Thoracic aorta (tissue), 2 donors: ENCODE measurements around the gene FAM83B. TPM values are rescaled to one million over a fixed set of nuclear protein-coding genes. Genes with fewer than 3 reads are reported as not detected.

ENCODE experiments used
- ATAC-seq: fragments of 150-250 bp; one replicate; pipeline ENCODE4 v1.8.0; 2017; ENCODE audit warnings: low read depth; ENCODE audit not compliant: insufficient number of reproducible peaks, low FRiP score
- DNase-seq: peaks from one replicate; pipeline ENCODE4 v3.0.0-alpha.2; 2020; ENCODE audit warnings: low spot score
- H3K27ac ChIP-seq, 2 donors: fragments of 200-600 bp; sonication (generic); 1 replicate in 1 of 2; 2 replicates in 1 of 2; pipeline ENCODE4 v1.5.1; 2016; ENCODE audit warnings: mild to moderate bottlenecking in 2 of 2, moderate library complexity in 2 of 2
- H3K27me3 ChIP-seq: fragments of 200-600 bp; sonication (generic); replicated peaks from 2 replicates; pipeline ENCODE4 v1.6.0; 2016; ENCODE audit warnings: mild to moderate bottlenecking; ENCODE audit not compliant: insufficient read depth
- H3K36me3 ChIP-seq: fragments of 200-600 bp; sonication (generic); one replicate; pipeline ENCODE4 v1.5.1; 2016
- H3K4me1 ChIP-seq, 2 donors: fragments of 200-600 bp; sonication (generic); 1 replicate in 1 of 2; 2 replicates in 1 of 2; pipeline versions ENCODE4 v1.5.1 to v1.6.0; 2016; ENCODE audit warnings: low read depth in 2 of 2, mild to moderate bottlenecking in 1 of 2; ENCODE audit not compliant: control insufficient read depth in 1 of 2
- H3K4me3 ChIP-seq: fragments of 200-600 bp; sonication (generic); 2 replicates; pipeline ENCODE4 v1.5.1; 2016; ENCODE audit warnings: mild to moderate bottlenecking
- H3K9me3 ChIP-seq: fragments of 200-600 bp; sonication (generic); 2 replicates; pipeline ENCODE4 v1.5.1; 2016
- CTCF ChIP-seq: fragments of 200-600 bp; sonication (generic); IDR thresholded peaks from one replicate; pipeline ENCODE4 v1.5.1; 2019; ENCODE audit warnings: antibody characterized with exemption
- total RNA-seq, 2 donors: library from RNA; depleted of rRNA; stranded (reverse); fragments of >200 nt; gene quantifications; one replicate each; pipeline versions ENCODE4 v1.1.0 to v1.2.3, GENCODE V29; 2016

Gene FAM83B
- total RNA-seq, 2 donors from 2014 or later: not detected

- DNase-seq: no peak
- no peaks in the 10 kb centered on the region for H3K4me1 ChIP-seq
- peaks cover 5% of the 10 kb centered on the region for H3K9me3 ChIP-seq
- TF ChIP-seq CTCF: no peak
- no peaks in the 10 kb centered on the region for H3K27me3 ChIP-seq
- H3K36me3 ChIP-seq: no peaks in the 10 kb centered on the region
- ATAC-seq: no peak
- no peak overlapping the region for H3K4me3 ChIP-seq
- no peak overlapping the region for H3K27ac ChIP-seq
Measured at GRCh38 chr6:54981276-54981609, 134.7 kb downstream of the FAM83B start.

GRCh38 chr6:54981647-54982046, 135.1 kb downstream of the FAM83B start:
- TF ChIP-seq CTCF: no peak
- no peaks in the 10 kb centered on the region for H3K27me3 ChIP-seq
- H3K4me3 ChIP-seq: no peak overlapping the region
- peaks cover 5% of the 10 kb centered on the region for H3K9me3 ChIP-seq
- no peak overlapping the region for H3K27ac ChIP-seq
- H3K36me3 ChIP-seq: no peaks in the 10 kb centered on the region
- DNase-seq (no peak), ATAC-seq (no peak)
- no peaks in the 10 kb centered on the region for H3K4me1 ChIP-seq

- Histone ChIP-seq H3K36me3 (no peaks in the 10 kb centered on the region), H3K4me3 (no peak overlapping the region), H3K9me3 (peaks cover 5% of the 10 kb centered on the region), H3K27ac (no peak overlapping the region), H3K27me3 (no peaks in the 10 kb centered on the region), H3K4me1 (no peaks in the 10 kb centered on the region)
- DNase-seq (no peak), ATAC-seq (no peak)
- TF ChIP-seq CTCF: no peak
Measured at GRCh38 chr6:54987633-54988290, 141.2 kb downstream of the FAM83B start.

- H3K9me3 ChIP-seq: peaks cover 5% of the 10 kb centered on the region
- H3K4me1 ChIP-seq: no peaks in the 10 kb centered on the region
- no peak overlapping the region for H3K4me3 ChIP-seq
- no peak overlapping the region for H3K27ac ChIP-seq
- no peak for TF ChIP-seq CTCF
- DNase-seq (no peak), ATAC-seq (no peak)
- H3K27me3 ChIP-seq: no peaks in the 10 kb centered on the region
- H3K36me3 ChIP-seq: no peaks in the 10 kb centered on the region
Measured at GRCh38 chr6:54988576-54988975, 142.0 kb downstream of the FAM83B start.

- no peak overlapping the region for H3K27ac ChIP-seq
- H3K4me3 ChIP-seq: no peak overlapping the region
- ATAC-seq (no peak), DNase-seq (no peak)
- no peaks in the 10 kb centered on the region for H3K27me3 ChIP-seq
- H3K4me1 ChIP-seq: no peaks in the 10 kb centered on the region
- H3K36me3 ChIP-seq: no peaks in the 10 kb centered on the region
- TF ChIP-seq CTCF: no peak
- peaks cover 12% of the 10 kb centered on the region for H3K9me3 ChIP-seq
Measured at GRCh38 chr6:54990001-54990400, 143.4 kb downstream of the FAM83B start.
